Esophagus squamous epithelium (tissue), 4 donors: ENCODE measurements around the gene TCF12.

ENCODE experiments used
- POLR2A ChIP-seq, 4 donors: fragments of 450-650 bp; IDR thresholded peaks; one replicate each; pipeline ENCODE4 v1.6.1; 2017; ENCODE audit warnings: antibody characterized with exemption in 4 of 4, mild to moderate bottlenecking in 4 of 4, moderate library complexity in 3 of 4
- TF ChIP-seq, protein P1 (sequence below), 6 experiments: fragments of 450-650 bp in 4 of 6; fragments of 200-600 bp in 2 of 6; sonication (generic) in 2 of 6; IDR thresholded peaks; one replicate each; pipeline ENCODE4 v1.5.1; 2016 to 2019; ENCODE audit warnings: antibody characterized with exemption in 6 of 6, mild to moderate bottlenecking in 4 of 6, moderate library complexity in 4 of 6

GRCh38 chr15:56918046-56918938 is at the start of gene TCF12:
- TF ChIP-seq, protein P1, sequence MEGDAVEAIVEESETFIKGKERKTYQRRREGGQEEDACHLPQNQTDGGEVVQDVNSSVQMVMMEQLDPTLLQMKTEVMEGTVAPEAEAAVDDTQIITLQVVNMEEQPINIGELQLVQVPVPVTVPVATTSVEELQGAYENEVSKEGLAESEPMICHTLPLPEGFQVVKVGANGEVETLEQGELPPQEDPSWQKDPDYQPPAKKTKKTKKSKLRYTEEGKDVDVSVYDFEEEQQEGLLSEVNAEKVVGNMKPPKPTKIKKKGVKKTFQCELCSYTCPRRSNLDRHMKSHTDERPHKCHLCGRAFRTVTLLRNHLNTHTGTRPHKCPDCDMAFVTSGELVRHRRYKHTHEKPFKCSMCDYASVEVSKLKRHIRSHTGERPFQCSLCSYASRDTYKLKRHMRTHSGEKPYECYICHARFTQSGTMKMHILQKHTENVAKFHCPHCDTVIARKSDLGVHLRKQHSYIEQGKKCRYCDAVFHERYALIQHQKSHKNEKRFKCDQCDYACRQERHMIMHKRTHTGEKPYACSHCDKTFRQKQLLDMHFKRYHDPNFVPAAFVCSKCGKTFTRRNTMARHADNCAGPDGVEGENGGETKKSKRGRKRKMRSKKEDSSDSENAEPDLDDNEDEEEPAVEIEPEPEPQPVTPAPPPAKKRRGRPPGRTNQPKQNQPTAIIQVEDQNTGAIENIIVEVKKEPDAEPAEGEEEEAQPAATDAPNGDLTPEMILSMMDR (IDR thresholded peaks at IDR 0.05), result peak in 4 of 6 experiments; percentile 12 to 45 (median 33)
- peak in 3 of 4 donors; percentile 29 to 70 (median 54) for TF ChIP-seq POLR2A (IDR thresholded peaks at IDR 0.05)
